22Rv1 (cell line): Measurements from ENCODE around the gene ADAT2.

Experiments used
- H3K27ac ChIP-seq: fragments of 450-650 bp; 2 replicates; pipeline ENCODE4 v1.5.1; 2017
- CTCF ChIP-seq: fragments of 450-650 bp; IDR thresholded peaks from 2 replicates; pipeline ENCODE4 v1.5.1; 2017; ENCODE audit warnings: mild to moderate bottlenecking
- ZFX ChIP-seq: fragments of 450-650 bp; IDR thresholded peaks from 2 replicates; pipeline ENCODE4 v1.6.1; 2017; ENCODE audit warnings: antibody characterized with exemption, borderline replicate concordance

Gene ADAT2

GRCh38 chr6:143441010-143441409 lies 9.5 kb downstream of the ADAT2 start:
- TF ChIP-seq ZFX (no peak), CTCF (no peak)
- H3K27ac ChIP-seq: no peak overlapping the region

- no peak overlapping the region for H3K27ac ChIP-seq
- TF ChIP-seq ZFX: no peak
- TF ChIP-seq CTCF: no peak
Observed at GRCh38 chr6:143432588-143432987, 17.9 kb downstream of the ADAT2 start.

GRCh38 chr6:143431226-143431625 lies 19.3 kb downstream of the ADAT2 start:
- TF ChIP-seq CTCF (no peak), ZFX (no peak)
- H3K27ac ChIP-seq: no peak overlapping the region

GRCh38 chr6:143429970-143430369 lies 20.5 kb downstream of the ADAT2 start:
- no peak overlapping the region for H3K27ac ChIP-seq
- no peak for TF ChIP-seq ZFX

GRCh38 chr6:143427109-143427817 lies 23.2 kb downstream of the ADAT2 start:
- H3K27ac ChIP-seq: no peak overlapping the region
- TF ChIP-seq CTCF (peak; percentile 93), ZFX (no peak)

- TF ChIP-seq CTCF (no peak), ZFX (no peak)
Observed at GRCh38 chr6:143426026-143426425, 24.5 kb downstream of the ADAT2 start.

GRCh38 chr6:143419526-143419925 lies 31.0 kb downstream of the ADAT2 start:
- no peak overlapping the region for H3K27ac ChIP-seq
- TF ChIP-seq CTCF (no peak), ZFX (no peak)

More at GRCh38 chr6:143426026-143426425, 24.5 kb downstream of the ADAT2 start:
- no peak overlapping the region for H3K27ac ChIP-seq

GRCh38 chr6:143414769-143415168 lies 35.7 kb downstream of the ADAT2 start:
- TF ChIP-seq ZFX (no peak), CTCF (no peak)
- no peak overlapping the region for H3K27ac ChIP-seq
